NT2/D1 (cell line): ENCODE measurements around the gene ESRP2.

Experiments
- DNase-seq: peaks from one replicate; pipeline ENCODE4 v3.0.0-alpha.2; 2011; ENCODE audit warnings: low read depth, low spot score
- H3K27me3 ChIP-seq: 2 replicates; pipeline ENCODE4 v1.6.0; 2011; ENCODE audit warnings: mild to moderate bottlenecking; ENCODE audit not compliant: insufficient read length, insufficient read depth
- H3K36me3 ChIP-seq: 2 replicates; pipeline ENCODE4 v1.6.1; 2011; ENCODE audit warnings: mild to moderate bottlenecking, low read length, mixed read lengths; ENCODE audit not compliant: insufficient read depth, insufficient read length
- H3K4me1 ChIP-seq: 2 replicates; pipeline ENCODE4 v1.5.1; 2011; ENCODE audit not compliant: insufficient read depth, insufficient read length
- H3K4me3 ChIP-seq: 2 replicates; pipeline ENCODE4 v1.5.1; 2011; ENCODE audit warnings: low read depth; ENCODE audit not compliant: insufficient read length
- H3K9ac ChIP-seq: 2 replicates; pipeline ENCODE4 v1.6.0; 2011; ENCODE audit warnings: low read depth; ENCODE audit not compliant: insufficient read length
- H3K9me3 ChIP-seq: 2 replicates; pipeline ENCODE4 v1.5.1; 2011; ENCODE audit warnings: mild to moderate bottlenecking, low read length; ENCODE audit not compliant: insufficient read depth
- SUZ12 ChIP-seq: IDR thresholded peaks from 2 replicates; pipeline ENCODE4 v1.6.1; 2011; ENCODE audit not compliant: insufficient read length, insufficient read depth; ENCODE audit errors: extremely low read depth
- YY1 ChIP-seq: IDR thresholded peaks from 2 replicates; pipeline ENCODE4 v1.6.1; 2011; ENCODE audit not compliant: insufficient read length, insufficient read depth
- ZNF274 ChIP-seq: IDR thresholded peaks from 2 replicates; pipeline ENCODE4 v1.6.1; 2011; ENCODE audit warnings: mild to moderate bottlenecking, low read depth, low read length

Gene ESRP2

GRCh38 chr16:68270353-68270752 is 34.4 kb upstream of the ESRP2 start:
- Histone ChIP-seq H3K27me3 (no peaks in the 10 kb centered on the region), H3K9me3 (no peaks in the 10 kb centered on the region), H3K9ac (no peak overlapping the region), H3K36me3 (peaks cover 59% of the 10 kb centered on the region), H3K4me3 (no peak overlapping the region), H3K4me1 (peaks cover 3% of the 10 kb centered on the region)
- TF ChIP-seq SUZ12 (no peak), YY1 (no peak), ZNF274 (no peak)
- no peak for DNase-seq

- DNase-seq, result no peak
- H3K36me3 ChIP-seq, result peaks cover 54% of the 10 kb centered on the region
- peaks cover 3% of the 10 kb centered on the region for H3K4me1 ChIP-seq
- H3K9me3 ChIP-seq, result no peaks in the 10 kb centered on the region
- TF ChIP-seq YY1 (no peak), SUZ12 (no peak), ZNF274 (no peak)
- H3K9ac ChIP-seq, result no peak overlapping the region
- H3K27me3 ChIP-seq, result peaks cover 4% of the 10 kb centered on the region
- H3K4me3 ChIP-seq, result no peak overlapping the region
Observed at GRCh38 chr16:68269793-68270192, 33.9 kb upstream of the ESRP2 start.

GRCh38 chr16:68267612-68268405 is 31.9 kb upstream of the ESRP2 start:
- peak overlapping the region; percentile 33 for H3K9ac ChIP-seq
- no peak for DNase-seq
- H3K27me3 ChIP-seq, result peaks cover 15% of the 10 kb centered on the region
- H3K9me3 ChIP-seq, result no peaks in the 10 kb centered on the region
- no peak for TF ChIP-seq SUZ12
- no peak for TF ChIP-seq YY1
- H3K36me3 ChIP-seq, result peaks cover 35% of the 10 kb centered on the region
- peaks cover 6% of the 10 kb centered on the region for H3K4me1 ChIP-seq
- H3K4me3 ChIP-seq, result peak overlapping the region; percentile 19

- Histone ChIP-seq H3K4me1 (peaks cover 9% of the 10 kb centered on the region), H3K27me3 (peaks cover 17% of the 10 kb centered on the region), H3K36me3 (peaks cover 20% of the 10 kb centered on the region), H3K4me3 (peak overlapping the region; percentile 97), H3K9me3 (no peaks in the 10 kb centered on the region), H3K9ac (peak overlapping the region; percentile 97)
- DNase-seq, result no peak
- no peak for TF ChIP-seq ZNF274
- no peak for TF ChIP-seq YY1
- TF ChIP-seq SUZ12, result no peak
Observed at GRCh38 chr16:68265078-68265920, 29.4 kb upstream of the ESRP2 start.

DNA sequence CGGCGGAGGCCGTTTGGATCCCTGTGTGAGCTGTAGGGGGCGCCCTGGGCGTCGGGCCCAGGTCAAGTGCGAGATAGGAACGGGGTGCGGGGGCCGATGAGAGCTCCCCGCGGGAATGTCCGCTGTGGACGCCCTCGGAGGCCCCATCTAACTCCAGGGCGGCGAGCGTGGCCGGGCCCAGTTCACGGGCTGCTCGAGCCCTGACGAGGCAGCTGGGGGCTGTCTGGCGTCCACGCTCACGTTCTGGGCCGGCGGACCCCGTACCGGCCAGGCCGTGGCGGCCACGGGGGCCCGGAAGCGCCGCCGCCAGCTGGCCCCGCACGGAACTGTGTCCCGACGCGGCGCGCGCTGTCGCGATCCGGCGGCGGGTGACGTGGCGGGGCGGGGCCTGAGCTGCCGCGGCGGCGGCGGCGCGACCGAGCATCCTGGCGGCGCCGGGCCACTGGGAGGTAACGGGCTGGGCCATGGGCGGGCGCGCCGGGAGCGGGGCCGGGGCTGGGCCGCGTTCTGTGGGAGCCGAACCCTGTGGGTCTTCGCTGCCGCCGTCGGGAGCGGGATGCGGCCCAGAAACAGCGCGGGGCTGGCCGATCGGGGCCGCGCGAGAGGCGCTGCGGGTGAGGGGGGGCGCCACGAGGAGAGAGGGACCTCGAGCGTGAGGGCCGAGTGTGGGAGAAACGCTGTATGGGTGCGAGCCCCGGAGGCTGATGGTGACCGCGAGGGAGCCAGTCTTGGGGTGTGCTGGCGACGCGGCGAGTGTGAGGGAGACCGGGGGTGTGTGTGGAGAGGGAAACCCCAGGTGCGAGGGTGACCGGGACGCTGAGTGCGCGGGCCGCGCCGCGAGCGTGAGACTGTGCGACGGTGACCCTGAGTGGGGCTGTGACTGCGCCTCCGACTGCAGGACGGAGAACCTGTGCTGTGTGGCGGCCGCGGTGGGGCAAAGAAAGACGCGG is 28.5 kb upstream of the ESRP2 start, which contains the start of gene SLC7A6:
SLC7A6 (plus strand) TSS at position 399 of the 950 bp plus-strand sequence. CDS start 10,201 bp downstream, outside the sequence.
- Histone ChIP-seq H3K36me3 (peaks cover 22% of the 10 kb centered on the region), H3K27me3 (peaks cover 17% of the 10 kb centered on the region), H3K4me1 (peaks cover 9% of the 10 kb centered on the region), H3K9me3 (no peaks in the 10 kb centered on the region), H3K4me3 (peak within 1 kb of the TSS; percentile 97), H3K9ac (peak within 1 kb of the TSS; percentile 97)
- no peak for DNase-seq
- TF ChIP-seq ZNF274 (no peak), YY1 (no peak), SUZ12 (no peak)

DNA sequence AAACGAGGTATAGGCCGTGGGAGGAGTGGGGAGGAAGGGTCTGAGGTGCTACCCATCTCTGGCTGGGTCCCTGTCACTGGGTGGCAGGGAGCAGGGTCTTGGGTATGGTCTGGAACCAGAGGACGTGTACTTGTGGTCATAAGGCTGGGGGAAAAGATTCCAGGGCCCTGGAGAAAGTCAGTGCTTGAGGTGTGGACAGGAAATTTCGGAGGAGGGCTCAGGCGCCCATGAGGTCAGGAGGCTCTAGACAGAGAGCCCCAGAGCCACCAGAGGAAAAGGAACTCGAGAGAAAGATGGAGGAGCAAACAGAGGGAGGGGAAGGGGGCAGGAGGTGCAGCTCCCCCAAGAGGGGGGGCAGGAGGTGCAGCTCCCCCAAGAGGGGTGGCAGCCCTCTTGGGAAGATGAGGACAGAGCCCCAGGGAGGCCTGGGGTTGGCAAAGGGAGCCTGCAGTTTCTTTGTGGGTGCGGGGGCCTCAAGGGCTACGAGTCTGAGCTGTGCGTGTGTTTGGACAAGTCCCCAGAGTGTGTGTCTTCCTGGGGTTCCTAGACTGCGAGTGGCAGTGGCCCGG is 27.7 kb upstream of the ESRP2 start:
- peaks cover 9% of the 10 kb centered on the region for H3K4me1 ChIP-seq
- no peak for TF ChIP-seq YY1
- TF ChIP-seq ZNF274, result no peak
- no peak for TF ChIP-seq SUZ12
- peaks cover 17% of the 10 kb centered on the region for H3K27me3 ChIP-seq
- DNase-seq, result no peak
- H3K4me3 ChIP-seq, result peak overlapping the region; percentile 97
- no peaks in the 10 kb centered on the region for H3K9me3 ChIP-seq
- peaks cover 27% of the 10 kb centered on the region for H3K36me3 ChIP-seq
- peak overlapping the region; percentile 97 for H3K9ac ChIP-seq
